Neural progenitor cell (in vitro differentiated cells): Measurements from ENCODE around the gene UPF2. TPM values are rescaled to one million over a fixed set of nuclear protein-coding genes. Genes with fewer than 3 reads are reported as not detected.
"Not testable (repeated sequence)": the region's sequence is repeated elsewhere in the genome, so short reads cannot be mapped to it uniquely, and the experiment has no call there.

Experiments used
- DNase-seq: peaks from one replicate; pipeline ENCODE4 v3.0.0-alpha.2; 2016; ENCODE audit warnings: low spot score
- H2AFZ ChIP-seq: fragments of 200-600 bp; sonication (generic); replicated peaks from 2 replicates; pipeline ENCODE4 v1.6.1; 2016; ENCODE audit warnings: antibody characterized with exemption
- H3F3A ChIP-seq: fragments of 200-600 bp; sonication (generic); 2 replicates; pipeline ENCODE4 v1.6.1; 2016; ENCODE audit warnings: antibody characterized with exemption, low read depth
- H3K27ac ChIP-seq: fragments of 200-600 bp; sonication (generic); 2 replicates; pipeline ENCODE4 v1.5.1; 2016; ENCODE audit warnings: mild to moderate bottlenecking
- H3K27me3 ChIP-seq: fragments of 200-600 bp; sonication (generic); 2 replicates; pipeline ENCODE4 v1.6.1; 2016; ENCODE audit warnings: mild to moderate bottlenecking, moderate library complexity
- H3K36me3 ChIP-seq: fragments of 200-600 bp; sonication (generic); 2 replicates; pipeline ENCODE4 v1.5.1; 2016
- H3K4me1 ChIP-seq: fragments of 200-600 bp; sonication (generic); 2 replicates; pipeline ENCODE4 v1.6.1; 2016; ENCODE audit warnings: mixed run types
- H3K4me2 ChIP-seq: fragments of 200-600 bp; sonication (generic); 2 replicates; pipeline ENCODE4 v1.6.1; 2016
- H3K4me3 ChIP-seq: fragments of 200-600 bp; sonication (generic); 2 replicates; pipeline ENCODE4 v1.5.1; 2016
- H3K79me2 ChIP-seq: fragments of 200-600 bp; sonication (generic); 2 replicates; pipeline ENCODE4 v1.6.1; 2016; ENCODE audit warnings: low read depth
- H3K9ac ChIP-seq: fragments of 200-600 bp; sonication (generic); 2 replicates; pipeline ENCODE4 v1.6.1; 2016
- H3K9me3 ChIP-seq: fragments of 200-600 bp; sonication (generic); 2 replicates; pipeline ENCODE4 v1.5.1; 2016; ENCODE audit warnings: low read depth
- H4K20me1 ChIP-seq: fragments of 200-600 bp; sonication (generic); 2 replicates; pipeline ENCODE4 v1.6.1; 2016; ENCODE audit warnings: low read depth
- H3K27ac Mint-ChIP-seq: 3 replicates; pipeline ENCODE4 v1.8.0; 2021; ENCODE audit warnings: mixed read lengths
- H3K27me3 Mint-ChIP-seq: 2 replicates; pipeline ENCODE4 v1.8.0; 2022; ENCODE audit warnings: low read depth, mild to moderate bottlenecking, inconsistent platforms, moderate library complexity, mixed read lengths; ENCODE audit not compliant: insufficient read depth
- H3K36me3 Mint-ChIP-seq: 3 replicates; pipeline ENCODE4 v1.8.0; 2021; ENCODE audit warnings: mixed read lengths
- H3K4me1 Mint-ChIP-seq: 3 replicates; pipeline ENCODE4 v1.8.0; 2021; ENCODE audit warnings: mixed read lengths
- H3K4me3 Mint-ChIP-seq: 3 replicates; pipeline ENCODE4 v1.8.0; 2021; ENCODE audit warnings: mild to moderate bottlenecking, moderate library complexity, mixed read lengths
- H3K9me3 Mint-ChIP-seq: 3 replicates; pipeline ENCODE4 v1.8.0; 2020; ENCODE audit warnings: mixed read lengths
- EZH2 ChIP-seq: fragments of 200-600 bp; sonication (generic); IDR thresholded peaks from 2 replicates; pipeline ENCODE4 v1.6.1; 2017; ENCODE audit warnings: antibody characterized with exemption, mild to moderate bottlenecking, moderate library complexity
- EZH2phosphoT487 ChIP-seq: fragments of 200-600 bp; sonication (generic); IDR thresholded peaks from 2 replicates; pipeline ENCODE4 v1.6.1; 2017; ENCODE audit warnings: antibody characterized with exemption
- total RNA-seq: library from RNA; depleted of rRNA; stranded (reverse); fragments of >200 nt; gene quantifications from 2 replicates; pipeline ENCODE4 v1.2.3, GENCODE V29; 2015; ENCODE audit warnings: low replicate concordance
- TF ChIP-seq, protein P1 (sequence below): fragments of 200-600 bp; sonication (generic); IDR thresholded peaks from 2 replicates; pipeline ENCODE4 v1.5.1; 2017; ENCODE audit warnings: antibody characterized with exemption, mild to moderate bottlenecking

The UPF2 gene
- total RNA-seq, 1 donor from 2014 or later, result 33.2 TPM

DNA sequence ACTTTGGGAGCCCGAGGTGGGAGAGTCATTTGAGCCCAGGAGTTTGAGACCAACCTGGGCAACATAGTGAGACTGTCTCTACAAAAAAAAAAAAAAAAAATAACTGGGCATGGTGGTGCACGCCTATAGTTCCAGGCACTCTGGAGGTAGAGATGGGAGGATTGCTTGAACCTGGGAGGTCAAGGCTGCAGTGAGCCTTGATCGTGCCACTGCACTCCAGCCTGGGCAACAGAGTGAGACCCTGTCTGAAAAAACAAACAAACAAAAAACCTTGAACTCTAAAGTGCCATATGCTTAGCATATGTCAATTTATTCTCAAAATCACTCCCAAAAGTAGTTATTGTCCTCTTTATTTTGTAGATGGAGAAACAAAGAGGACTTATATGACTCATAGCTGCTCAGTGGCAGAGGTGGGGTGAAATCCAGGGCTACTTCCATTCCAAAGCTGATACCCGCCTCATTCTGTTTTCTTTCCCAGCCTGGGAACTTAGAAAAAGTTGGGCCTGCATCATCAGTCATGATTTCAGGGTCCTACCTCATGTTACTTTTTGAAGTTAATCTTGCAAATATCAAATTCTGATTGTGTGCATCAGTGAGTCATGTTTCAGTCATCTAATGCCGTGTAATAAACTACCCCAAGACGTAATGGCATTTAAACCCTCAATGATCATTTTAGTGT is 39.4 kb upstream of the UPF2 start:
- H3K4me3 Mint-ChIP-seq, result no peak overlapping the region
- Histone ChIP-seq H3K4me3 (no peak overlapping the region), H3K9me3 (no peaks in the 10 kb centered on the region), H3K4me2 (no peak overlapping the region), H3K4me1 (no peaks in the 10 kb centered on the region), H3K9ac (no peak overlapping the region), H3F3A (no peaks in the 10 kb centered on the region), H3K79me2 (peaks cover 21% of the 10 kb centered on the region), H3K27ac (no peak overlapping the region), H3K36me3 (no peaks in the 10 kb centered on the region), H3K27me3 (no peaks in the 10 kb centered on the region), H2AFZ (no peak overlapping the region), H4K20me1 (no peaks in the 10 kb centered on the region)
- no peak overlapping the region for H3K27ac Mint-ChIP-seq
- peaks cover 22% of the 10 kb centered on the region for H3K36me3 Mint-ChIP-seq
- no peaks in the 10 kb centered on the region for H3K4me1 Mint-ChIP-seq
- TF ChIP-seq, protein P1, sequence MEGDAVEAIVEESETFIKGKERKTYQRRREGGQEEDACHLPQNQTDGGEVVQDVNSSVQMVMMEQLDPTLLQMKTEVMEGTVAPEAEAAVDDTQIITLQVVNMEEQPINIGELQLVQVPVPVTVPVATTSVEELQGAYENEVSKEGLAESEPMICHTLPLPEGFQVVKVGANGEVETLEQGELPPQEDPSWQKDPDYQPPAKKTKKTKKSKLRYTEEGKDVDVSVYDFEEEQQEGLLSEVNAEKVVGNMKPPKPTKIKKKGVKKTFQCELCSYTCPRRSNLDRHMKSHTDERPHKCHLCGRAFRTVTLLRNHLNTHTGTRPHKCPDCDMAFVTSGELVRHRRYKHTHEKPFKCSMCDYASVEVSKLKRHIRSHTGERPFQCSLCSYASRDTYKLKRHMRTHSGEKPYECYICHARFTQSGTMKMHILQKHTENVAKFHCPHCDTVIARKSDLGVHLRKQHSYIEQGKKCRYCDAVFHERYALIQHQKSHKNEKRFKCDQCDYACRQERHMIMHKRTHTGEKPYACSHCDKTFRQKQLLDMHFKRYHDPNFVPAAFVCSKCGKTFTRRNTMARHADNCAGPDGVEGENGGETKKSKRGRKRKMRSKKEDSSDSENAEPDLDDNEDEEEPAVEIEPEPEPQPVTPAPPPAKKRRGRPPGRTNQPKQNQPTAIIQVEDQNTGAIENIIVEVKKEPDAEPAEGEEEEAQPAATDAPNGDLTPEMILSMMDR, result no peak
- TF ChIP-seq EZH2 (no peak), EZH2phosphoT487 (no peak)
- DNase-seq, result no peak
- H3K27me3 Mint-ChIP-seq, result no peaks in the 10 kb centered on the region
- H3K9me3 Mint-ChIP-seq, result no peaks in the 10 kb centered on the region

DNA sequence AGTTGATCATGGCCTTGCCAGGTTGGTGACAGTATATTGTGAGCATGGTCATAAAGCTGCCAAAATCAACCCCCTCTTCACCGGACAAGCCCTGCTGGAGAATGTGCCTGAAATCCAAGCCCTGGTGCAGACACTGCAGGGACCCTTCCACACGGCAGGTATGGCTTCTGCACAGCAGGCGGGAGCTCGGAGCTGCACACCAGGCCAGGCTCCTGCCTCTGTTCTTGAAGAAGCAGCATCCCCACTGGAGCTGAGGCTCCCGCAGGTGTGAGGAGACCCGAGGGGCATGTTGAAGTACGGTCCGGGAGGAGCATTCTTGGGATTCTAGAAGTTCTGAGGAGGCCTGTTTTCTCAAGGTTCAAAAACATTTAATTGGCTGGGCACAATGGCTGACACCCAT is 38.9 kb upstream of the UPF2 start:
- Histone ChIP-seq H3K36me3 (no peaks in the 10 kb centered on the region), H3K9ac (no peak overlapping the region), H3K4me3 (no peak overlapping the region), H3K4me2 (no peak overlapping the region), H3K4me1 (no peaks in the 10 kb centered on the region), H3K27me3 (no peaks in the 10 kb centered on the region), H3F3A (no peaks in the 10 kb centered on the region), H3K79me2 (peaks cover 22% of the 10 kb centered on the region), H2AFZ (no peak overlapping the region), H3K9me3 (no peaks in the 10 kb centered on the region), H4K20me1 (no peaks in the 10 kb centered on the region), H3K27ac (no peak overlapping the region)
- Mint-ChIP-seq H3K27ac (no peak overlapping the region), H3K27me3 (no peaks in the 10 kb centered on the region), H3K9me3 (no peaks in the 10 kb centered on the region), H3K4me1 (no peaks in the 10 kb centered on the region), H3K4me3 (no peak overlapping the region), H3K36me3 (peaks cover 20% of the 10 kb centered on the region)
- no peak for DNase-seq
- TF ChIP-seq, protein P1, result no peak
- TF ChIP-seq EZH2phosphoT487, result no peak
- no peak for TF ChIP-seq EZH2

DNA sequence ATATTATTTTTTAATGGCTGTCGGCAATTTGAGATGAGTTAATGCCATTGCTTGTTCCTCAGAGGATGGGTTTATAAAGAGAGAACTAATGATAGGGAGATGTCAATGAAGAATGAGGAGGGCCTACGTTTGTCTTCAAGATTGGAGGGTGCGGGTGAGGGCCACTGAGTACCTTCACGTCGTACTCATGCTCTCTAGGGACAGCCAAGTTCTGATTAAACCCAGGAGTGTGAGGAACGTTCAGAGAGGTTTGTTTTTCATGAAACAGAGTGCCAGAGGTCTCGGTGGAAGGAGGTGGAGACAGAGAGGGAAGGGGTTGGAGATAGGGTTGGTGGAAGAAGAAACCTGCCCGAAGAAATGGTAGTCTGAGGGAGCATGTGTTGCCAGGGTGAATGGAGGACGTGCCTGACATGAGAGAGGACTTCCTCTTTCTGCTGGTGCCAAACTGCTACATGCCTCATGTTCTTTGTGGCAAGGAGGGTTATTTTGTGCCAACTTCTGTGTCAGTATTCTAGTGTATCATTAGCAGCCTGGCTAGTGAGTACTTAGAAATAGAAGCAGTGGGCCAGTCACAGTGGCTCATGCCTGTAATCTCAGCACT is 35.1 kb upstream of the UPF2 start:
- Mint-ChIP-seq H3K9me3 (no peaks in the 10 kb centered on the region), H3K4me3 (no peak overlapping the region), H3K27me3 (no peaks in the 10 kb centered on the region), H3K36me3 (peaks cover 13% of the 10 kb centered on the region), H3K27ac (no peak overlapping the region), H3K4me1 (no peaks in the 10 kb centered on the region)
- no peak for DNase-seq
- no peaks in the 10 kb centered on the region for H3K36me3 ChIP-seq
- no peaks in the 10 kb centered on the region for H3F3A ChIP-seq
- H3K4me1 ChIP-seq, result no peaks in the 10 kb centered on the region
- H3K9ac ChIP-seq, result no peak overlapping the region
- no peak overlapping the region for H3K4me3 ChIP-seq
- H2AFZ ChIP-seq, result no peak overlapping the region
- TF ChIP-seq EZH2phosphoT487, result no peak
- H3K27me3 ChIP-seq, result no peaks in the 10 kb centered on the region
- no peaks in the 10 kb centered on the region for H3K9me3 ChIP-seq
- no peaks in the 10 kb centered on the region for H4K20me1 ChIP-seq
- no peak overlapping the region for H3K27ac ChIP-seq
- peaks cover 59% of the 10 kb centered on the region for H3K79me2 ChIP-seq
- no peak overlapping the region for H3K4me2 ChIP-seq

DNA sequence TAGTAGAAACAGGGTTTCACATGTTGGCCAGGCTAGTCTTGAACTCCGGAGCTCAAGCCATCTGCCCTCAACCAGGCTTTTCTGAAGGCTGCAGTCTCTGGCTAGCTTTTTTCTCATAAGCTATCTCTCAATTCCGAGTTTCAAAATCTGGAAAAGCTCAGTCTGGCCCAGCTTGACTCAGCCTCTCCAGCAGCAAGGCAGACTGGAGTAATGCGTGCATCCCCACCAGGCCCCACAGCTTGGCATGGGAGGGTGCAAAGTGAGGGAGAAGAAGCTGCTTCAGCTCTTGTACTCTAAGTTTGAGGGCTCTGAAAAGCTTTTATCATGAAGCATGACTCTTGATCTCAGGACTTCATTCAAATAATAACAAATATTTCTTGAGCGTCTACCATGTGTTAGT is 30.9 kb upstream of the UPF2 start:
- DNase-seq, result no peak
- H3K27ac Mint-ChIP-seq, result no peak overlapping the region

DNA sequence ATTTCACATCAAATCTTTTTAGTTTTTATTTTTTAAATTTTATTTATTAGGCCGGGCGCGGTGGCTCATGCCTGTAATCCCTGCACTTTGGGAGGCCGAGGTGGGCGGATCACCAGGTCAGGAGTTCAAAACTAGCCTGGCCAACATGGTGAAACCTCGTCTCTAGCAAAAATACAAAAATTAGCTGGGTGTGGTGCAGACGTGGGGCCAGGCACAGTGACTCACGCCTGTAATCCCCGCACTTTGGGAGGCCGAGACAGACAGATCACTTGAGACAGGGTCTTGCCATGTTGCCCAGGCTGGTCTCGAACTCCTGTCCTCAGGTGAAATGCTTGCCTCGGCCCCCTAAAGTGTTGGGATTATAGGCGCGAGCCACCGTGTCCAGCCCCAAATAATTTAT is 28.8 kb upstream of the UPF2 start:
- Mint-ChIP-seq H3K4me3 (peak overlapping the region; percentile 30), H3K4me1 (peaks cover 13% of the 10 kb centered on the region)
- not testable (repeated sequence) for H3K9me3 Mint-ChIP-seq, H3K36me3 Mint-ChIP-seq, H4K20me1 ChIP-seq, H3F3A ChIP-seq, DNase-seq, H3K27me3 ChIP-seq, H3K27ac ChIP-seq, H3K4me1 ChIP-seq, H3K4me2 ChIP-seq, H3K4me3 ChIP-seq, H3K9me3 ChIP-seq, H3K9ac ChIP-seq, H3K27ac Mint-ChIP-seq, H3K36me3 ChIP-seq, H2AFZ ChIP-seq, H3K27me3 Mint-ChIP-seq
- H3K79me2 ChIP-seq, result peaks cover 76% of the 10 kb centered on the region

More for the DNA sequence above, 30.9 kb upstream of the UPF2 start:
- Histone ChIP-seq H3K9ac (no peak overlapping the region), H3K9me3 (no peaks in the 10 kb centered on the region), H3K4me1 (peaks cover 4% of the 10 kb centered on the region), H3K27ac (no peak overlapping the region), H4K20me1 (peaks cover 3% of the 10 kb centered on the region), H3F3A (peaks cover under 1% of the 10 kb centered on the region), H2AFZ (no peak overlapping the region), H3K36me3 (no peaks in the 10 kb centered on the region), H3K4me2 (no peak overlapping the region), H3K79me2 (peaks cover 91% of the 10 kb centered on the region), H3K4me3 (no peak overlapping the region), H3K27me3 (no peaks in the 10 kb centered on the region)
- Mint-ChIP-seq H3K27me3 (peaks cover 3% of the 10 kb centered on the region), H3K4me3 (no peak overlapping the region), H3K9me3 (no peaks in the 10 kb centered on the region), H3K36me3 (peaks cover 9% of the 10 kb centered on the region), H3K4me1 (peaks cover 11% of the 10 kb centered on the region)
- TF ChIP-seq, protein P1, result no peak
- no peak for TF ChIP-seq EZH2phosphoT487
- TF ChIP-seq EZH2, result no peak
